GM04504 (cell line): Measurements from ENCODE around the gene DDX10.
"Not testable (repeated sequence)": the region's sequence is repeated elsewhere in the genome, so short reads cannot be mapped to it uniquely, and the experiment has no call there.

Experiments
- DNase-seq: peaks from one replicate; pipeline ENCODE4 v3.0.0-alpha.2; 2012; ENCODE audit warnings: low read depth

The DDX10 gene

DNA sequence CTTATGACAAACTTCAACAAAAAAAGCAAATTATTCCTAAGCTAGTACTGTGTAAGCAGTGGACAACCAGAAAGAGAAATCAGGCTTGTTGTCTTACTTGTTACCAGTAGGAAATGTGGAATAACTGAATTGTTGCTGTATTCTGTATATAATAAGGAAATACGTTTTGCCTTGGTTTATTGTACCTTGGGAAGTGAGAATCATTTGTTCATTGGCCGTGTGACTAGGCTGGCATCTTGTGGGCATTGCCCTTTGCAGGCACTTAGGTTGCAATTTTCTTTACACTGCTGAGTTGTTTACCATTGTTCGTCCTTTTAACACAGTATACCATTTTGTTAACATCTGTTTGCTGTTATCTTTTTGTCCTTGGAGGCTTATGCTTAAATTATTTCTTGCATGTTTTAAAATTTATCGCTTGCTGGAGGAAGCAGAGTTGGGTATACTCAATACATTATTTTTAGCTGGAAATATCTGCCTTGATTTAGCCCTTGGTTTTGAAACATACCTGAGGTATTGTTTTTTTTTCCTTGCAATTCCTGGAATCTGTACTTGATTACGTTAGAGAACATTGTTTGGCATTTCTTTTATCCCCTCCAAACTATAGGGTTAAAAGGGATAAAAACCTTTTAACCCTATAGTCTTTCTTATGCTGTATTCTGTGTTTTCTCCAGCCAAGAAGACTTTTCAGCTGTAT, 109.3 kb downstream of the DDX10 start:
- DNase-seq = no peak

DNA sequence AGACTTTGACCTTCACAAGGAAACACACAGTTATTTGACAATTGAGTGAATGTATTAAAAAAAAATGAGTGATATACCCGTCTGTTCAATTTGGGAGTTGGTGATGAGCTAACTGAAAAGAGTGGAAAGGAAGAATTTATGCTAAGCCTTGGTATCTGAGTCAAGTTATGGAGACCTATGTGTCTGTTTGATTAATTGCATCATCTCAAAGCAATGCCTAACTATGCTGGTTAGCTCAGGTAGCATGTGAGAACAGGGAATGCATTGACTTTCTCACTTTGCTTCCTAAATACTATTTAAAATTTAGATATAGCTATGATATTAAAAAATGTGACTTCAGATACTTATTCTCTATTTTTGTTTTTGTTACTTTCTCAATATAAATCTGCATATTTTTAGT, 110.5 kb downstream of the DDX10 start:
- no peak for DNase-seq

DNA sequence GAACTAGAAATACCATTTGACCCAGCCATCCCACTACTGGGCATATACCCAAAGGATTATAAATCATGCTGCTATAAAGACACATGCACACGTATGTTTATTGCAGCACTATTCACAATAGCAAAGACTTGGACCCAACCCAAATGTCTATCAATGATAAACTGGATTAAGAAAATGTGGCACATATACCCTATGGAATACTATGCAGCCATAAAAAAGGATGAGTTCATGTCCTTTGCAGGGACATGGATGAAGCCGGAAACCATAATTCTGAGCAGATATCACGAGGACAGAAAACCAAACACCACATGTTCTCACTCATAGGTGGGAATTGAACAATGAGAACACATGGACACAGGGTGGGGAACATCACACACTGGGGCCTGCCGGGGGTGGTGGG, 114.3 kb downstream of the DDX10 start:
- not testable (repeated sequence) for DNase-seq

DNA sequence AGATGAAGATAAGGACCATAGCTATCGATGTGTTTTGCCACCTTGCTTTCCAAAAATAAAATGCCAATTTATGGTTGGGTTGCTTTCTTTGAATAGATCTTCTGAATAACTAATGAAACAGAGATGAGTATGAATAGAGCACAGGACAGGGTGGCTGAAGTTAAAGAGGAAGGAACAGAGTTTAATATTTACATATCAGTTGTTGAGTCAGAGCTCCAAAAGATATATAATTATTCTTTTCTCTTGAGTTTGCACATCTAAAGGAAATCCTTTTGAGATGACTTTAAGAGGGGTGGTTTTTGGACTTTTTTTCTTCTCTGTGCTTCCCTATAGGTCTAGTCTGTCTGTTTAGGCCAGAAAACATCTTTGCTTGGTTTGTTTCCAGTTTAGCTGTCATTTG, 115.2 kb downstream of the DDX10 start:
- no peak for DNase-seq

GRCh38 chr11:108781946-108782345, 117.1 kb downstream of the DDX10 start:
- no peak for DNase-seq

- no peak for DNase-seq
Observed at GRCh38 chr11:108786281-108786990, 121.6 kb downstream of the DDX10 start.

DNA sequence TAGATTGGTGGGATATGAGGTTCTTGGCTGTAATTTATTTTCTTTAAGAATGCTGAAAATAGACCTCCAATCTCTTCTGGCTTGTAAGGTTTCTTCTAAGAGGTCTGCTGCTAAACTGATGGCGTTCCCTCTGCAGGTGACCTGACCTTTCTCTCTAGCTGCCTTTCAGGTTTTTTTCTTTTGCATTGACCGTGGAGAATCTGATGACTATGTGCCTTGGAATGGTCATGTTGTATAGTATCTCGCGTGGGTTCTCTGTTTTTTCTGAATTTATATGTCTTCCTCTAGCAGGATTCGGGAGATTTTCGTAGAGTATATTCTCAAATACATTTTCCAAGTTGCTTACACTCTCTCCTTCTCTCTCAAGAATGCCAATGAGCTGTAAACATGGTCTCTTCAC, 122.2 kb downstream of the DDX10 start:
- no peak for DNase-seq

- DNase-seq = peak; percentile 20
Observed at GRCh38 chr11:108788565-108789199, 123.8 kb downstream of the DDX10 start.

DNA sequence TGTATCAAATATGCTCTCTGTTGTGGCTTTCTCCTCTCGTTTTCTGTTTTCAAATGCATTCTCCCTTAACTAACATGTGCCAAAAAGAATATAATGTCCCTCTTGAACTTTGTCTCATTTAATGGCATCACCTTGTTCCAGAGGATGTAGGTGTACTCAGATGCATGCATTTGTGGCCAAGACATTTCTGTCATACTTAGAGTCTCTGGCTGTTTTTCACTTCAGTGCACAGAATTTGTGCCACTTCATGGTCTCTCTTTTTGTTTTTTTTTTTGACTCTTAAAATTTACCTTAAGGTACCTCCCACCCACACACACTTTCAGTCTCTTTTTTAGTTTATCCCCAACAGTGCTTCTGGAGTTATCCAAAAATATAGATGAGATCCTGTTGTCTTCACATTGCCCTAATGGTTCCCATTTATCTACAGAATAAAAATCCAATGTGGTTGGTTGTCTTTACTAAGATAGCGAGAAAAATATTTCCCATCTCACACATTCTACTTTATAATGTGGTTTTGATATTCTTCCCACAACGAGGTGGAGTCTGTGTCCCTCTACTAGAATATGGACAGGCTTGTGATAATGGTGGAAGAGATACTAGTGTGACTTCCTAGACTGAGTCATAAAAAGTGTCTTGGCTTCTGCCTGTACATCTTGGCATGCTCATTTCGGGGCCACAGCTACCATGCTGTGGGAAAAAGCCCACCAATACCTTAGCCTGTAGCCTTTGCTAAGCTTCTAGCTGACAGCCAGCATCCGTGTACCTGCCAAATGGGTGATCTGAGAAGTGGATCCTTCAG, 125.8 kb downstream of the DDX10 start:
- no peak for DNase-seq

- DNase-seq = no peak
Observed at GRCh38 chr11:108793138-108793537, 128.3 kb downstream of the DDX10 start.

DNA sequence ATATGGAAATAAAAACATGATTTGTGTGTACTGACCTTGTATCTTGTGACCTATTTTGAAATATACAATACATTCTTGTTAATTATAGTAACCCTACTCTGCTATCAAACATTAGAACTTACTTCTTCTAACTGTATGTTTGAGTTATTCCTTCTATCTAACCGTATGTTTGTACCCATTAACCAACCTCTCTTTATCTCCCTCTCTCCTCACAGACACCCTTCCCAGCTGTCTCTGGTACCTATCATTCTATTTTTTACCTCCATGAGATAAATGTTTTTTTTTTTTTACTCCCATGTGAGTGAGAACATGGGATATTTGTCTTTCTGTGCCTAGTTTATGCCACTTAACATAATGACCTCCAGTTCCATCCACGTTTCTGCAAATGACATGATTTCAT, 128.7 kb downstream of the DDX10 start:
- DNase-seq = no peak

- DNase-seq = no peak
Observed at GRCh38 chr11:108796551-108796950, 131.7 kb downstream of the DDX10 start.

DNA sequence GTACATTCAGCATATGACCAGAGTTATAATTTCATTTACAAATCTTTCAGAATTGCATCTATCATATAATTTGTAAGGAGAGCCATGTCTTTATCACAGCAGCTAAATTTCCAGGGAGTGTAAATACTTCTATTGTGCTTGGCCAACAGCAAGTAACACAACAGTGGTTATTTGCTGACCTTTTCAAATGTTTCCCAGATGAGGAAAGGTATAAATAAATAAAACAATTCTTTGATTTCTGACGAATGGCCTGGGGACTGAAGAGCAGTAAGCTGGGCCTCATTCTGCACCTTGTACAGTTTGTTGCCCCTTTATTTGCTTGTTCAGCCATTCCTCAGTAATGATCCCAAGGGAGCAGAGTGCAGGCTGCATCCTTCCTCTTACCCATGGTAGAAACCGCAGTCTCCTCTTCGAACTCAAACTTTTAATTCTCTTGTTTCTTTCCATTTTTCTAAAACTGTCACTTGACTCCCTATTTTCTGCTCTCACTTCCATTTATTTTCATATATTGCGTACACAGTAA, 132.8 kb downstream of the DDX10 start:
- DNase-seq = no peak

DNA sequence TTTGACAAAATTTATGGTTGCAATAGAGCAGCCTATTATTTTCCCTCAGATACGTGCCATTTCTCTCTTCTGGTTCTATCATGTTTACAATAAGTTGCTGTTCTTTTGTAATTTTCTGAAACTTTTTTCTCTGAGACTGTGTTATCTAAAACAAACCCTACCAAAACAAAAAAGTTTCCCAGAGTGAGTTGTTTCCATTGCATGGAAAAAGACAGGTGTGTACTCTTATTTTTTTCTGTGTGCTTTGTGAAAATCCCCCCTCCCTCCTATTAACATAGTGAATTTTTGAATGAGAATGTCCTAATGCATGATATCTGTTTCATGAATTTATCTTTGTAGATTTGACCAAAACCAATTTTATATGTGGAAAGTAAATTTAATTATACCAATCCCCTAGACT, 137.6 kb downstream of the DDX10 start:
- no peak for DNase-seq

DNA sequence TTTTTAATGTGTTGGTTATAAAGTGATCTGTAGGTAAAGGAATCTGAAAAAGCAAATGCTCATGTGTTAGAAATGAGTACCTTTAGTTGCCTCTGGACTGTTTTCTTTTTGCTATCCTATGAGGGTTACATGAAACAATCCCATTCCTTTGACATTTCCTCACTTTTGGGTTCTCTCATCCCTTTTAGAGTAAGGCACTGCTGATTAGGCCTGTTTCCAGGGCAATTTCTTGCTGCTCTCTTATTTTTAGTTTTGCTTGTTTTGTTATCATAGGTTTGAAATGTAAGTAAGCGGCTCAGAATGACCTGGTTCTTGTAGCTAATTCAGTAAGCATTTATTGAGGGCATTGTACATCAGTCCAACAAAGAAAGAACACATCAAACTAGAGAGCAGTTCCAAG, 138.9 kb downstream of the DDX10 start:
- DNase-seq = peak; percentile 8

- DNase-seq = no peak
Observed at GRCh38 chr11:108804511-108804910, 139.6 kb downstream of the DDX10 start.

GRCh38 chr11:108805030-108805429, 140.2 kb downstream of the DDX10 start:
- no peak for DNase-seq

DNA sequence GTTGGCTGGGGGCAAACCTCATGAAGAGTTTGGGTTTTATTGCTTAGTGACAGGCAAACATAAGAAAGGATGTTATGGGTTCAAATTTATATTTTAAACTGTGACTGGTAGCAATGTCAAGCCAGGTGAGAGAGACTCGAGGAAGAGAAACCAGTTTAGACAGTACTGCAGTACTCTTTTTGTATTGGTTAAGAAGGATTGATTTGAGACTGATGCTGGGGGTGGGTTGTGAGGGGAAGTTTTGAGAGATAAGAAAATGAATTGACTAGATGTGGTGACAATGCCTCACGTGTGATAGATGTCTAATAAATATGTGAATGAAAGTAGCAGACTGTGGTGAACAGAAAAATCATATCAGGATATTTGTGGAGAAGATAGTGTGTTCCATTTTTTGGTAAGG, 142.4 kb downstream of the DDX10 start:
- DNase-seq = no peak

GRCh38 chr11:108813086-108813485, 148.2 kb downstream of the DDX10 start:
- DNase-seq = no peak

GRCh38 chr11:108817976-108818375, 153.1 kb downstream of the DDX10 start:
- no peak for DNase-seq

DNA sequence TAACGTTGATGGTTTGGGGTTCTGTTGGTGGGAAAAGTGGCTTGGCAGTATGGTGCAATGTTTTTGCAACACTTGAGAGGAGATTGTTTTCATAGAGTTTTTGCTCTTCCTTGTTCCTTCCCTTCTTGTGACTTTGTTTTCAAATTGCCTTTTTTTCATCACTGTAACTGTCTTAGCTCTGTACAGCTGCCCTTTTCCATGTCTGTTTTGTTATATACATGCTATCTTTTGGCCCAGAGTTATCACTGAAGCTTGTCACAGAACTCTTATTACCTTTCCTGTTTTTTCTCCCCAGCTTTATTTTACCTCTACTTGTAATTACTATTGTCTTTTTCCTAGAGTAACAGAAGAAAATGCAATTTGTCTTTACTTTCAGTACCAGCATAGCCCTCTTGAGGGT, 154.1 kb downstream of the DDX10 start:
- DNase-seq = no peak

- no peak for DNase-seq
Observed at GRCh38 chr11:108819957-108820356, 155.1 kb downstream of the DDX10 start.
